ENCODE data around the gene DGKI. TPM values are rescaled to one million over a fixed set of nuclear protein-coding genes. Genes with fewer than 3 reads are reported as not detected.

Gene DGKI
- total and polyA plus RNA-seq, 10 donors: 0.03 to 1.0 (median 0.45) TPM

- DNase-seq: peak; percentile 80
- intact Hi-C loops (cut with DNase I; ENCODE audit: low total_unique reads): loop anchor here (5.0 kb wide), 1 partner anchor 241 kb away; no protein-coding TSS in a partner anchor
- Histone ChIP-seq H3K36me3 (no peaks in the 10 kb centered on the region), H3K27me3 (replicated peaks in 1 of 7) (peaks cover 0 to 5% (median 0%) of the 10 kb centered on the region in 7 donors), H3K4me3 (no peak overlapping the region), H3K27ac (no peak overlapping the region), H3K9me3 (no peaks in the 10 kb centered on the region), H3K4me1 (peaks cover 0 to 7% (median 2%) of the 10 kb centered on the region in 6 donors)
- TF ChIP-seq POLR2AphosphoS5 (IDR thresholded peaks at IDR 0.05) (no peak), POLR2A (IDR thresholded peaks at IDR 0.05) (no peak)
- TF ChIP-seq, protein P1, sequence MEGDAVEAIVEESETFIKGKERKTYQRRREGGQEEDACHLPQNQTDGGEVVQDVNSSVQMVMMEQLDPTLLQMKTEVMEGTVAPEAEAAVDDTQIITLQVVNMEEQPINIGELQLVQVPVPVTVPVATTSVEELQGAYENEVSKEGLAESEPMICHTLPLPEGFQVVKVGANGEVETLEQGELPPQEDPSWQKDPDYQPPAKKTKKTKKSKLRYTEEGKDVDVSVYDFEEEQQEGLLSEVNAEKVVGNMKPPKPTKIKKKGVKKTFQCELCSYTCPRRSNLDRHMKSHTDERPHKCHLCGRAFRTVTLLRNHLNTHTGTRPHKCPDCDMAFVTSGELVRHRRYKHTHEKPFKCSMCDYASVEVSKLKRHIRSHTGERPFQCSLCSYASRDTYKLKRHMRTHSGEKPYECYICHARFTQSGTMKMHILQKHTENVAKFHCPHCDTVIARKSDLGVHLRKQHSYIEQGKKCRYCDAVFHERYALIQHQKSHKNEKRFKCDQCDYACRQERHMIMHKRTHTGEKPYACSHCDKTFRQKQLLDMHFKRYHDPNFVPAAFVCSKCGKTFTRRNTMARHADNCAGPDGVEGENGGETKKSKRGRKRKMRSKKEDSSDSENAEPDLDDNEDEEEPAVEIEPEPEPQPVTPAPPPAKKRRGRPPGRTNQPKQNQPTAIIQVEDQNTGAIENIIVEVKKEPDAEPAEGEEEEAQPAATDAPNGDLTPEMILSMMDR (IDR thresholded peaks at IDR 0.05 in 8 of 11, conservative IDR thresholded peaks at IDR 0.05 in 3 of 11): peak; percentile 28 to 83 (median 52)
- WGBS, 5 donors: 6 to 11% (median 9%) methylated on average over 8 of the region's 8 CpGs
These were observed 190.4 kb downstream of the DGKI start for GRCh38 chr7:137656227-137656849.

GRCh38 chr7:137655804-137656203, 191.0 kb downstream of the DGKI start:
- peaks cover 0 to 5% (median 0%) of the 10 kb centered on the region in 7 donors for H3K27me3 ChIP-seq (replicated peaks in 1 of 7)
- TF ChIP-seq, protein P1 (IDR thresholded peaks at IDR 0.05 in 8 of 11, conservative IDR thresholded peaks at IDR 0.05 in 3 of 11): no peak
- TF ChIP-seq POLR2A (IDR thresholded peaks at IDR 0.05) (no peak), POLR2AphosphoS5 (IDR thresholded peaks at IDR 0.05) (no peak)
- DNase-seq: no peak
- intact Hi-C loops (cut with DNase I; ENCODE audit: low total_unique reads): loop anchor here (5.0 kb wide), 1 partner anchor 241 kb away; no protein-coding TSS in a partner anchor
- no peaks in the 10 kb centered on the region for H3K9me3 ChIP-seq
- no peak overlapping the region for H3K27ac ChIP-seq
- no peak overlapping the region for H3K4me3 ChIP-seq
- H3K36me3 ChIP-seq: no peaks in the 10 kb centered on the region
- WGBS, 5 donors: 78 to 84% (median 81%) methylated on average over 6 of the region's 6 CpGs
- H3K4me1 ChIP-seq: peaks cover 0 to 7% (median 2%) of the 10 kb centered on the region in 6 donors

DNA sequence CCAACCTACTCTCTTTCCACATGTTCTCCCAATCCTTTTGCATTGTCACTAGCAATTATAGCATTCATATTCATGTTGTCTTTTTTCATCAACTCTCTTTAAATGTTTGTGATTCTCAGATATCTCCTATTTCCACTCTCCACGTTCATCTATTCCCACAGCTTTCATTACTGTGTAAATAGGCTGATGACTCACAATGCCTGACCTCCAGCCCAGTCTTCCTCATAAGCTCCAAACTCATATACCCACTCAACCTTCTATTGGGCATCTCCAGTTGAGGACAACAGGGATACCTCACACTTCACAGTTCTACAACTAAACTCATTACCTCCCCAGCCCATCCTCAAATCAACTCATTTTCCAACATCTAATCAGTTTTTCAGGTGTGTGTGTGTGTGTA, 194.1 kb downstream of the DGKI start:
- no peak overlapping the region for H3K27ac ChIP-seq
- intact Hi-C loops (cut with DNase I; ENCODE audit: low total_unique reads): no loop called here
- 59 to 83% (median 62%) methylated on average over 1 of the region's 1 CpG for WGBS, 5 donors

More for the DNA sequence above, 194.1 kb downstream of the DGKI start:
- Histone ChIP-seq H3K4me1 (peaks cover 0 to 7% (median 2%) of the 10 kb centered on the region in 6 donors), H3K36me3 (no peaks in the 10 kb centered on the region), H3K9me3 (no peaks in the 10 kb centered on the region), H3K4me3 (no peak overlapping the region), H3K27me3 (replicated peaks in 1 of 7) (peaks cover 0 to 5% (median 0%) of the 10 kb centered on the region in 7 donors)
- DNase-seq: no peak
- TF ChIP-seq, protein P1 (IDR thresholded peaks at IDR 0.05 in 8 of 11, conservative IDR thresholded peaks at IDR 0.05 in 3 of 11): no peak
- TF ChIP-seq POLR2AphosphoS5 (IDR thresholded peaks at IDR 0.05) (no peak), POLR2A (IDR thresholded peaks at IDR 0.05) (no peak)

Data from spleen (tissue), 11 donors.